Activated T-cell treated with anti-CD3 and anti-CD28 coated beads, Interleukin-2, amount 50 U/mL, for 48 hours (primary cell): ENCODE results near the gene DNAJB2.
"Not testable (repeated sequence)": the region's sequence is repeated elsewhere in the genome, so short reads cannot be mapped to it uniquely, and the experiment has no call there.

Experiments used
- DNase-seq, 2 experiments: peaks; one replicate each; pipeline ENCODE4 v3.0.0-alpha.2; 2020

Gene DNAJB2

DNA sequence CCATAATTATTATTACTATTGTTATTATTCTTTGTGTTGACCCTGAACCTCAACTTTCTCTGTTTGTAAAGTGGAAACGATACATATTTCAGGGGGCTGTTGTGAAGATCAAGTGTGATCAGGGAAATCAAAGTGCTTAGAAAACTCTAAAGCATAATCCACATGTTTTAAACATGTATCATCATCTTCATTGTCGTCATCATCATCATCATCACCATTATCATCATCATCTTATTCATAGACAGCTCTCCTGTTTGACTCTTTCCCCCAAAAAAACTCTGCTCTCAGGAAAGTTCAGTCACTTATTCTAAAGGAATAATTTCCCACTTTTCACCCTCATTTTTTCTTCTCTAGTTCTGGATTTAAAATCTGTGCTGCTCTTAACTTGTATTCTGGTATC lies 25.1 kb downstream of the DNAJB2 start:
- no peak for DNase-seq

DNA sequence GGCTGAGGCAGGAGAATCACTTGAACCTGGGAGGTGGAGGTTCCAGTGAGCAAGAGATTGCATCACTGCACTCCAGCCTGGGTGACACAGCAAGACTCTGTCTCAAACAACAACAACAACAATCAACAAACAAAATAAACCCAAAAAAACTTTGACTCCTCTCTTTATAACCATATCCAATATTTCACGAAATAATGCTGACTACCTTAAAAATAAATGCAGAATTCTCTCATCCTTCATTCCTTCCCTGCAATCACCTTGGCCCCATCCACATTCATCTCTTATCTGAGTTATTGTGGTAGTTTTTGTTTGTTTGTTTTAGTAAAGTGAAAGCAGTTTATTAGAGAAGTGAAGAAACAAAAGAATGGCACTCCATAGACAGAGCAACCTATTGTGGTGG lies 26.9 kb downstream of the DNAJB2 start:
- no peak for DNase-seq

DNA sequence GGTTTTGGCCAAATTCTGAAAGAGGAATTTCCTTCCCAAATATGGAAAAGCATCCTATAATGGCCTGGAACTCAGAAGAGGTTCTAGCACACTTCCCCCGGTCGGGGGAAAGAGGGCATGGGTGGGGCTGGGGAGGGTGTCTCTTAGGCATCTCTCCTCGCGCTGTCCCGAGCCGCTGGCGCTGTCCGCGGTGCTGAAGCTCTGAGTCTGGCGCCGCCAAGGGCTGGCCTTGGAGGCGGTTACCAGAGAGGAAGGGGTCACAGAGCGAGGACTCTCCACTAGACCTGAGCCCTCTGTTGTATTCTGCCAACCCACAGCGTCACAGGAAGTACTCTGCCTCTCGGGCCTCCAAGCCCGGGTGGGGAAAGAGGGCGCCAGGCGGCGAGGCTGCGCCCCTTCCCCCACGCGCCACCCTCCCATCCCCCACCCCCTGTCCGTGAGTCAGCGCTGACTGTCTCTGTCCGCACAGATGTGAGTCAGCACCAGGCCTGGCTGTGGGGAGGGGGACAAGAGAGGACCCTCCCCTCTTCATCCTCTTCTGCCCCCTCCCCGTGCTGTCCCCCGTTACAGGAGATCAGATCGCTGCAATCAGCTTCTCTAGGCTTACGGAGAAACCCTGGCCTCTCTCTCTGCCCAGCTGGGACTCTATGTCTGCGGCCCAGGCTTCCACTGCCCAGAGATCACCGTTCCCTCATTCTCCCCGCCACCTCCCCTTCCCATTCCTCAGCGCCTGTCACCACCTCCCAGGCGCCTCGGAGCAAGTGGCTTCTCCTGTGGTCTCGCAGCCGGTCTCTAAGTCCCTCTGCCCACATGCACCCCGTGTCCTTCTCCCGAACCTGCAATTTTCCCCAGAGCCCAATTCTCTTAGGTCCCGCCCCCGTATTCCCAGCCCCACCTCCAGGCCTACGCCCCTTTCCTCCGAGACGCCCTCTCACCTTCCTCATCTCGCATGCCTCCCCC lies 29.3 kb downstream of the DNAJB2 start:
- DNase-seq = peak; percentile 83

GRCh38 chr2:219309278-219309677 lies 30.1 kb downstream of the DNAJB2 start, which contains the start of gene PTPRN:
TSS of gene PTPRN (minus strand) at chr2:219309401. CDS start at chr2:219309332, 69 bp downstream.
- DNase-seq = no peak

- DNase-seq = not testable (repeated sequence)
Measured at GRCh38 chr2:219312683-219313263, 33.6 kb downstream of the DNAJB2 start.

DNA sequence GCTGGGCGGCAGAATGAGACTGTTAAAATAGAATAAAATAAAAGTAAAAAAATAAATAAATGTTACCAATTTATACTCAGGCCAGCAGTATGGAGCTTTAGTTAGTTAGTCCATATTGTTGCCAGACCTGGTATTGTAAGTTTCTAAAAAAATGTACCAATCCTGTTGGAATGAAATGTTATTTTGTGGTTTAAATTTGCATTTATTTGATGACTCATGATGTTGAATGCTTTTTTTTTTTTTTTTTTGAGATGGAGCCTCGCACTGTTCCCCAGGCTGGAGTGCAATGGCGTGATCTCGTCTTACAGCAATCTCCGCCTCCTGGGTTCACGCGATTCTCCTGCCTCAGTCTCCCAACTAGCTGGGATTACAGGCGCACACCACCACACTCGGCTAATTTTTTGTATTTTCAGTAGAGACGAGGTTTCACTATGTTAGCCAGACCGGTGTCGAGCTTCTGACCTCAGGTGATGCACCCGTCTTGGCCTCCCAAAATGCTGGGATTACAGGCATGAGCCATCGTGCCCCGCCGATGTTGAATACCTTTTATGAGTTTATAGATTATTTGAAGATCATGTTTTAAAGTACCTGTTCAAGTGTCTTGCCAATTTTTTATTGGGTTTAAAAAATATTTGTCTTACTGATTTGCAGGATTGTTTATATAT lies 35.8 kb downstream of the DNAJB2 start:
- no peak for DNase-seq

- no peak for DNase-seq
Measured at GRCh38 chr2:219323434-219323833, 44.3 kb downstream of the DNAJB2 start.

DNA sequence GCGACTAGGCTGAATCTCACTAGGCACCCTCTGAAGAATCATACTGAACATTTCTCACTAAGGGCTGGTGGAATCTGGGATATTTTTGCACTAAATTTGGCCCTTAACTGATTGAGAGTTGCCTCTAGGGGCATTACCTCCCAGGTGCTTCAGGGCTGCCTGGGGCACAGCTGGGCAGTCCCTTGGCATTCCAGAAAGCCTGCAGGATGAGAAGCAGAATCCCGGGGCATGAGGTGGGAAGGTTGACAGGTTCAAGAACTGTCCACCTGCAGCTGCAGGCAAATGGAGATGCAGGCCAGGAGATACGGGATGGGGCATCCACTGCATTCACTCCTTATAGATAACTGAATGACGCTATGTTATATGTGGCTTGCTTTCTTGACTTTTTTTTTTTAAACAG lies 46.0 kb downstream of the DNAJB2 start:
- DNase-seq = no peak

DNA sequence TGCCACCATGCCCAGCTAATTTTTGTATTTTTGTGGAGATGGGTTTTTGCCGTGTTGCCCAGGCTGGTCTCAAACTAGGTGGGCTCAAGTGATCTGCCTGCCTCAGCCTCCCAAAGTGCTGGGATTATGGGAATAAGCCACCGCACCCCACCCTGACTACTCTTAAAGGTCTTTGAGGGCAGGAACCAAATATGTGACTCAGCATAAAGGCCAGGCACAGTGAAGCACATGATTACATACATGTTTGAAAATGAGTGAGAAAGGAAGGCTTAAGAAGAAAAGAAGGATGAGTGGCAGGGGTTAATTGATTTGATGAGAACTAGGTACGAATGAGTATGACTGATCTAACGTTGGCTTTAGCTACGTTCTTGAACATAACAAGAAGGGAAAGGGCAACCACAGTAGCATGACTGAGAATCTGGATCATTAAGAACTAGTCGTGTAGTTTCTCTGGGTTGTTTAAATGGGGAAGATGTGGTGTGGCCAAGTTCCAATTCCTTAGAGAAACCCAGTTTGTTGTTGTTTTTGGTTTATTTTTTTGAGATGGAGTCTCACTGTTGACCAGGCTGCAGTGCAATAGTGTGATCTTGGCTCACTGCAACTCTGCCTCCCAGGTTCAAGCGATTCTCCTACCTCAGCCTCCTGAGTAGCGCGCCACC lies 46.6 kb downstream of the DNAJB2 start:
- DNase-seq = no peak

- DNase-seq = no peak
Measured at GRCh38 chr2:219327719-219328118, 48.6 kb downstream of the DNAJB2 start.

GRCh38 chr2:219331560-219332213 lies 52.5 kb downstream of the DNAJB2 start:
- DNase-seq = peak; percentile 43 to 45

DNA sequence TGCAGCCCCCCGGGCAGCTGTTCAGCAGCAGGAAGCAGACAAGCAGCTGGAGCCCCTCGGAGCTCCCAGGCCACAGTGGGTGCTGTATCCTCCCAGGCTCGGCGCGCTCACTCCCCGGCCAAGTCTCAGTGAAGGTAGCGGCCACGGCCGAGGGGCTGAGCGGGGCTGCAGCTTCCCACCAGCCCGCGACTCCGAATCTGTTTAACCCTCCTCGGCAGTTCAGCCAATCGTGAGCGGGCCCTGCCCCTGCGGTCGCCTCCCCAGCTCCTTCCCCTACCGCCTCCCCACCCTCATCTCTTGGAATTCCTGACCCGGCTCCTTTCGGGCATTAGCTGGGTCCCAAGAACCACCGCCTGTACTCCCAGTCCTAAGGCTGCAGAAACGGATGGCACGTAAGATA lies 53.4 kb downstream of the DNAJB2 start, which contains the start of gene RESP18:
TSS of gene RESP18 (minus strand) at position 203 of the 400 bp plus-strand sequence.
- no peak for DNase-seq

- no peak for DNase-seq
Measured at GRCh38 chr2:219334076-219334475, 54.9 kb downstream of the DNAJB2 start.

GRCh38 chr2:219335373-219335786 lies 56.2 kb downstream of the DNAJB2 start:
- no peak for DNase-seq
